ENCODE results near the gene MED7. TPM values are rescaled to one million over a fixed set of nuclear protein-coding genes. Genes with fewer than 3 reads are reported as not detected.

MED7 gene
- total RNA-seq, 6 donors from 2014 or later: 8.5 to 16.7 (median 10.3) TPM

DNA sequence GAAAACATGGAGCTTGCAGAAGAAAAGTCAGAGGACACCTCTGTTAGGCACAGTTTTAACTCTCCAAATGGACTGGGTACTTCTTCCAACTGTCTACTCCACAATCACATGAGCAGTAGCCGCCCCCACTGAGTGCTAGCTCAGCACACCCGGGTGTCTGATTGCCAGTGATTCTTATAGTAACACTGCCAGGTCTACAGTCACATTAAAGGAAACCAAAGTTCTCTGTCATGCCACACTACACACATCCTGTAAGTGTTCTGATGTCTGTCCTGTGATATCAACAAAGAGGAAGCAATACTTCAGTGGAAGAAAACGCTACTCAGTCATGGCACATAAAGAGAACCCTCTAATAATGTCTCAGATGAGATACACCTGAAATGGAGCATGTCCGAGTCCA lies 33.7 kb downstream of the MED7 start, which contains the start of gene HAVCR2:
TSS of gene HAVCR2 (minus strand) at position 69 of the 400 bp plus-strand sequence. CDS start at position 8, 61 bp downstream.
- peak in 1 of 4 donors; percentile 8 for TF ChIP-seq EP300 (IDR thresholded peaks at IDR 0.05)
- no peak for TF ChIP-seq CTCF (IDR thresholded peaks at IDR 0.05)
- TF ChIP-seq POLR2A (IDR thresholded peaks at IDR 0.05): peak in 2 of 4 donors; percentile 34 to 86
- TF ChIP-seq POLR2AphosphoS5 (IDR thresholded peaks at IDR 0.05): peak in 1 of 2 donors; percentile 58
- peak; percentile 77 to 87 for ATAC-seq (ENCODE audit: low FRiP score in 2 of 2)
- WGBS, 2 donors: 50 to 65% methylated on average over 4 of the region's 4 CpGs

DNA sequence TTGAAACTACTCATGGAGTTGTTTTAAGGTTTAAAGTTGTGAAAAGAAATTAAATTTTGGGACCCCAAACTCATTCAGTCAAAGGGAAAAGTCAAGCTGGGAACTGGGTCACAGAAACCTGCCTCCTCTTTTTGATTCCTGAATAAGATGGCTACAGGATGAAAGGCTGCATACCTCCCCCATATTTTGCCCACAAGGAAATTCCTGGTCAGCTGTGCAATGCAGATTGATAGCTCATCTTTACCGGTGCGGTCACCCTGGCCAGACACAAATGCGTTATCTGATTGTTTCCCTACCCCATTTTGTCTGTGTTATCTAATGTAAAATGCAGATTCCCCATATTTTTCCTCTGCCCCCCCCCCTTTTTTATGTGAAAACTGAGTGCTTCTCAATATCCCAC lies 35.2 kb downstream of the MED7 start:
- Histone ChIP-seq H3K4me1 (no peaks in the 10 kb centered on the region), H3K4me3 (peak overlapping the region in 3 of 4 donors; percentile 4 to 38 (median 15)), H3K9me3 (no peaks in the 10 kb centered on the region), H3K27ac (peak overlapping the region; percentile 65 to 73 (median 72)), H3K27me3 (no peaks in the 10 kb centered on the region), H3K36me3 (no peaks in the 10 kb centered on the region)
- TF ChIP-seq POLR2AphosphoS5 (IDR thresholded peaks at IDR 0.05) (no peak), POLR2A (IDR thresholded peaks at IDR 0.05) (no peak), EP300 (IDR thresholded peaks at IDR 0.05) (no peak), CTCF (IDR thresholded peaks at IDR 0.05) (no peak)
- ATAC-seq (ENCODE audit: low FRiP score in 2 of 2) (peak in 1 of 2 donors; percentile 3), DNase-seq (no peak)
- WGBS, 2 donors: 50 to 57% methylated on average over 3 of the region's 3 CpGs

More for the DNA sequence above, 33.7 kb downstream of the MED7 start, which contains the start of gene HAVCR2:
- no peaks in the 10 kb centered on the region for H3K4me1 ChIP-seq
- DNase-seq: peak in 1 of 2 donors; percentile 68
- H3K27ac ChIP-seq: peak within 1 kb of the TSS; percentile 65 to 73 (median 72)
- no peaks in the 10 kb centered on the region for H3K36me3 ChIP-seq
- H3K4me3 ChIP-seq: peak within 1 kb of the TSS in 3 of 4 donors; percentile 13 to 38 (median 15)
- H3K27me3 ChIP-seq: no peaks in the 10 kb centered on the region
- H3K9me3 ChIP-seq: no peaks in the 10 kb centered on the region

DNA sequence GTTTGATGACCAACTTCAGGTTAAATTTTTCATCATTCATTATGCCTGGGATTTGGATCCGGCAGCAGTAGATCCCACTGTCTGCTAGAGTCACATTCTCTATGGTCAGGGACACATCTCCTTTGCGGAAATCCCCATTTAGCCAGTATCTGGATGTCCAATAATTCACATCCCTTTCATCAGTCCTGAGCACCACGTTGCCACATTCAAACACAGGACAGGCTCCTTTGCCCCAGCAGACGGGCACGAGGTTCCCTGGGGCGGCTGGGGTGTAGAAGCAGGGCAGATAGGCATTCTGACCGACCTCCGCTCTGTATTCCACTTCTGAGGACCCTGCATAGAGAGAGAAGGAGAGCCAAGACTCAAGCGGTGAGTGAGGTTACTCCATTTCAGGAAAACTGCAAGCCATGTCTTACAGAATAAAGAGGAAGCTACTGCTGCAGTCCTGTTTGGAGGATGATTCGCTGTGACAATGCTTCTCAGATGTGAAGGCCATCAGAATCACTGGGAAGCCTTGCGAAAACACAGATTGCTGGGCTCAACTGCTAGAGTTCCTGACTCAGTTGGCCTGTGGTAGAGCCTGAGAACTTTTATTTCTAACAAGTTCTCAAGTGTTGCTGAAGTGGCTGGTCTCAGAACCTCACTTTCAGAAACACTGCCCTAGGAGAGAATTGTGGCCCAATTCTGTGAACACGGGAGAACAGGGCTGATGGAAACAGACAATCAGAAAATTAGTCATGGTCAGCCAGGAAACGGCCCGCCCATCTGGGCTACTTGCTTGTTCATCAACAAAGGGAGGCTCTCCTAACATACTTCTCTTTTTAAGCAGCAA lies 35.8 kb downstream of the MED7 start:
- Histone ChIP-seq H3K4me1 (no peaks in the 10 kb centered on the region), H3K4me3 (peak overlapping the region in 3 of 4 donors; percentile 3 to 38 (median 18)), H3K27ac (peak overlapping the region; percentile 65 to 73 (median 72)), H3K9me3 (no peaks in the 10 kb centered on the region), H3K36me3 (no peaks in the 10 kb centered on the region), H3K27me3 (no peaks in the 10 kb centered on the region)
- peak; percentile 44 to 73 for ATAC-seq (ENCODE audit: low FRiP score in 2 of 2)
- TF ChIP-seq EP300 (IDR thresholded peaks at IDR 0.05) (no peak), POLR2AphosphoS5 (IDR thresholded peaks at IDR 0.05) (no peak), CTCF (IDR thresholded peaks at IDR 0.05) (no peak), POLR2A (IDR thresholded peaks at IDR 0.05) (peak in 1 of 4 donors; percentile 56)
- peak; percentile 35 to 59 for DNase-seq
- WGBS, 2 donors: 61 to 66% methylated on average over 12 to 14 of the region's 14 CpGs

GRCh38 chr5:157100140-157100679 lies 42.5 kb downstream of the MED7 start:
- WGBS, 2 donors: 53 to 55% methylated on average over 2 of the region's 2 CpGs

More at GRCh38 chr5:157100140-157100679, 42.5 kb downstream of the MED7 start:
- no peaks in the 10 kb centered on the region for H3K36me3 ChIP-seq
- H3K4me1 ChIP-seq: peaks cover 0 to 6% (median 3%) of the 10 kb centered on the region in 4 donors
- no peaks in the 10 kb centered on the region for H3K9me3 ChIP-seq
- ATAC-seq (ENCODE audit: low FRiP score in 2 of 2) (peak in 1 of 2 donors; percentile 61), DNase-seq (peak in 1 of 2 donors; percentile 27)
- TF ChIP-seq CTCF (IDR thresholded peaks at IDR 0.05): no peak
- peak in 1 of 2 donors; percentile 40 for TF ChIP-seq POLR2AphosphoS5 (IDR thresholded peaks at IDR 0.05)
- H3K27ac ChIP-seq: peak overlapping the region in 2 of 4 donors; percentile 15 to 39
- H3K27me3 ChIP-seq: no peaks in the 10 kb centered on the region
- H3K4me3 ChIP-seq: no peak overlapping the region
